NCI-H2196 (cell line): ENCODE measurements around the gene DPEP1.
"Not testable (repeated sequence)": the region's sequence is repeated elsewhere in the genome, so short reads cannot be mapped to it uniquely, and the experiment has no call there.

Source experiments
- DNase-seq: peaks from one replicate; lab custom pipeline; 2025; ENCODE audit not compliant: unreplicated experiment; lab: John Stamatoyannopoulos, UW

The DPEP1 gene

GRCh38 chr16:89577055-89577759 lies 36.2 kb upstream of the DPEP1 start:
- no peak for DNase-seq

- no peak for DNase-seq
Observed at GRCh38 chr16:89579351-89579750, 34.1 kb upstream of the DPEP1 start.

GRCh38 chr16:89581045-89581695 lies 32.3 kb upstream of the DPEP1 start:
- no peak for DNase-seq

GRCh38 chr16:89581861-89582563 lies 31.4 kb upstream of the DPEP1 start:
- DNase-seq, result peak; percentile 76

GRCh38 chr16:89582614-89583196 lies 30.7 kb upstream of the DPEP1 start:
- peak; percentile 22 for DNase-seq

- no peak for DNase-seq
Observed at GRCh38 chr16:89583197-89583894, 30.1 kb upstream of the DPEP1 start.

GRCh38 chr16:89583895-89584644 lies 29.4 kb upstream of the DPEP1 start:
- DNase-seq, result no peak

- peak; percentile 18 for DNase-seq
Observed at GRCh38 chr16:89584768-89585549, 28.5 kb upstream of the DPEP1 start.

- DNase-seq, result no peak
Observed at GRCh38 chr16:89586218-89586617, 27.2 kb upstream of the DPEP1 start.

GRCh38 chr16:89586853-89587252 lies 26.6 kb upstream of the DPEP1 start:
- DNase-seq, result no peak

GRCh38 chr16:89587676-89588075 lies 25.8 kb upstream of the DPEP1 start:
- DNase-seq, result not testable (repeated sequence)

GRCh38 chr16:89588413-89589109 lies 24.9 kb upstream of the DPEP1 start:
- DNase-seq, result no peak

GRCh38 chr16:89589241-89589926 lies 24.1 kb upstream of the DPEP1 start:
- no peak for DNase-seq

GRCh38 chr16:89593841-89594240 lies 19.6 kb upstream of the DPEP1 start:
- no peak for DNase-seq

- DNase-seq, result no peak
Observed at GRCh38 chr16:89595330-89596060, 17.9 kb upstream of the DPEP1 start.

- DNase-seq, result no peak
Observed at GRCh38 chr16:89596061-89596689, 17.3 kb upstream of the DPEP1 start.

- DNase-seq, result no peak
Observed at GRCh38 chr16:89596957-89597649, 16.3 kb upstream of the DPEP1 start.
